ENCODE measurements around the gene POLR2I. TPM values are rescaled to one million over a fixed set of nuclear protein-coding genes. Genes with fewer than 3 reads are reported as not detected.

POLR2I gene
- total RNA-seq, 1 donor from 2014 or later: 44.0 TPM

DNA sequence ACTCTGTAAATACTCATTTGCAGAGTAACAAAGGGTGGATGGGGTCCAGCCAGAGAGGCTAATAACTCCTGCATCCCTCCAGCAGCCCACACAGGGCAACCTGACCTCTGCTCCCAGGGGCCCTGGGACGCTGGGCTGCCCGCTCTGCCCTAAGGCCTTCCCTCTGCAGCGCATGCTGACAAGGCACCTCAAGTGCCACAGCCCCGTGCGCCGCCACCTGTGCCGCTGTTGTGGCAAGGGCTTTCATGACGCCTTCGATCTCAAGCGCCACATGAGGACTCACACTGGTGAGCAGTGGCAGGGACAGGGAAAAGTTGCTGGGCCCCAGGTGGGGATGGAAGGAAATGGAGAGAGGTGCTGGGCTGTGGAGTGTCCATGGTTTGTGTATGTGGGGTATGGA is 2.0 kb downstream of the POLR2I start:
- Histone ChIP-seq H3K4me2 (no peak overlapping the region), H4K20me1 (ENCODE audit: low read depth) (peaks cover 17% of the 10 kb centered on the region), H3K9me3 (ENCODE audit: low read depth) (no peaks in the 10 kb centered on the region), H3K36me3 (no peaks in the 10 kb centered on the region), H3K27ac (no peak overlapping the region), H3K4me3 (no peak overlapping the region), H3F3A (ENCODE audit: low read depth) (peaks cover 41% of the 10 kb centered on the region), H3K79me2 (ENCODE audit: low read depth) (peaks cover 29% of the 10 kb centered on the region), H3K27me3 (no peaks in the 10 kb centered on the region), H2AFZ (replicated peaks) (no peak overlapping the region), H3K4me1 (peaks cover 23% of the 10 kb centered on the region), H3K9ac (no peak overlapping the region)
- peak overlapping the region; percentile 96 for H3K4me3 Mint-ChIP-seq
- DNase-seq (ENCODE audit: low spot score): no peak
- TF ChIP-seq, protein P1, sequence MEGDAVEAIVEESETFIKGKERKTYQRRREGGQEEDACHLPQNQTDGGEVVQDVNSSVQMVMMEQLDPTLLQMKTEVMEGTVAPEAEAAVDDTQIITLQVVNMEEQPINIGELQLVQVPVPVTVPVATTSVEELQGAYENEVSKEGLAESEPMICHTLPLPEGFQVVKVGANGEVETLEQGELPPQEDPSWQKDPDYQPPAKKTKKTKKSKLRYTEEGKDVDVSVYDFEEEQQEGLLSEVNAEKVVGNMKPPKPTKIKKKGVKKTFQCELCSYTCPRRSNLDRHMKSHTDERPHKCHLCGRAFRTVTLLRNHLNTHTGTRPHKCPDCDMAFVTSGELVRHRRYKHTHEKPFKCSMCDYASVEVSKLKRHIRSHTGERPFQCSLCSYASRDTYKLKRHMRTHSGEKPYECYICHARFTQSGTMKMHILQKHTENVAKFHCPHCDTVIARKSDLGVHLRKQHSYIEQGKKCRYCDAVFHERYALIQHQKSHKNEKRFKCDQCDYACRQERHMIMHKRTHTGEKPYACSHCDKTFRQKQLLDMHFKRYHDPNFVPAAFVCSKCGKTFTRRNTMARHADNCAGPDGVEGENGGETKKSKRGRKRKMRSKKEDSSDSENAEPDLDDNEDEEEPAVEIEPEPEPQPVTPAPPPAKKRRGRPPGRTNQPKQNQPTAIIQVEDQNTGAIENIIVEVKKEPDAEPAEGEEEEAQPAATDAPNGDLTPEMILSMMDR (IDR thresholded peaks at IDR 0.05): no peak
- TF ChIP-seq EZH2 (IDR thresholded peaks at IDR 0.05) (no peak), EZH2phosphoT487 (IDR thresholded peaks at IDR 0.05) (no peak)
- peaks cover 7% of the 10 kb centered on the region for H3K36me3 Mint-ChIP-seq
- no peak overlapping the region for H3K27ac Mint-ChIP-seq
- no peaks in the 10 kb centered on the region for H3K9me3 Mint-ChIP-seq
- peaks cover 24% of the 10 kb centered on the region for H3K4me1 Mint-ChIP-seq
- H3K27me3 Mint-ChIP-seq (ENCODE audit: insufficient read depth, low read depth): peaks cover 10% of the 10 kb centered on the region

- Histone ChIP-seq H3K9ac (no peak overlapping the region), H3K27ac (peak overlapping the region; percentile 54), H3K27me3 (no peaks in the 10 kb centered on the region), H4K20me1 (ENCODE audit: low read depth) (peaks cover 13% of the 10 kb centered on the region), H3F3A (ENCODE audit: low read depth) (peaks cover 45% of the 10 kb centered on the region), H3K79me2 (ENCODE audit: low read depth) (peaks cover 14% of the 10 kb centered on the region), H2AFZ (replicated peaks) (no peak overlapping the region), H3K4me1 (peaks cover 20% of the 10 kb centered on the region), H3K36me3 (no peaks in the 10 kb centered on the region), H3K4me3 (peak overlapping the region; percentile 8), H3K4me2 (peak overlapping the region; percentile 60), H3K9me3 (ENCODE audit: low read depth) (no peaks in the 10 kb centered on the region)
- TF ChIP-seq, protein P1 (IDR thresholded peaks at IDR 0.05): no peak
- TF ChIP-seq EZH2 (IDR thresholded peaks at IDR 0.05) (no peak), EZH2phosphoT487 (IDR thresholded peaks at IDR 0.05) (no peak)
- peak; percentile 50 for DNase-seq (ENCODE audit: low spot score)
- Mint-ChIP-seq H3K27ac (no peak overlapping the region), H3K4me1 (peaks cover 22% of the 10 kb centered on the region), H3K27me3 (ENCODE audit: insufficient read depth, low read depth) (peaks cover 11% of the 10 kb centered on the region), H3K36me3 (peaks cover 7% of the 10 kb centered on the region), H3K9me3 (no peaks in the 10 kb centered on the region), H3K4me3 (peak overlapping the region; percentile 2)
Observed at GRCh38 chr19:36111200-36111539, 3.5 kb downstream of the POLR2I start.

DNA sequence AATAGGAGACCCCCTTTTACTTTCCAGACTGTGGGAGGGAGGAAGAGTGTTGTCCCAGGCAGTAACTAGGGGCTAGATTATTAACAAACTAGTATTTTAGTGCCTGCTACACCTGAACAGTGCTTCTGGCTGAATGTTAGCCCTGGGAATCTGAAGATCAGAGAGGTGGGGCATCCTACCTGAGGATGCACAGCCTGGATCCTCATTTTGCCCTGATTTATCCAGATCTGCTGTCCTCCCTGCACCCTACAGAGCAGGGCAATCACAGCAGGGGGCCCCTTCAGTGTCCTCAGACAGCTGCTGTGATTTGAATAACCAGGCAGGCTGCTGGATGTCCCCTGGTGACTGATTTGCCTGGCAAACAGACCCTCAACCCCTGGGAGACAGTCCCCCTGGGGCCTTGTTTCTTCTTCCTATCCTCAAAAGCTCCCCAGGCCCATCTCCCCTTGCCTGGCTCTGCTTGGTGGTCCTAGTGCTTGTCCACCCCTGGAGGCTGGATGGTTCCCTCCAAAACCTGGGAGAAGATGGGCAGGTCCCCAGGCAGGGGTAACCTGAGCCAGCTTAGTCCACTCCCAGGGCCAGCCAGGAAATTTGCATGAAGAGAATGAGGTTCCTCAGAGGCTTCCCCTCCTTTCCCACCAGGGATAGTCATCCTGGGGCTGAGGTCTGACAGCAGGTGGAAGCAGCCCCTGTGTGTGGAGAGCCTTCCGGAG is 4.0 kb downstream of the POLR2I start, which contains the start of gene OVOL3:
Gene OVOL3, plus strand, starts transcription at position 657 of the 713 bp plus-strand sequence. CDS start 60 bp downstream, outside the sequence.
- Mint-ChIP-seq H3K36me3 (peaks cover 7% of the 10 kb centered on the region), H3K4me1 (peaks cover 19% of the 10 kb centered on the region), H3K27ac (no peak within 1 kb of the TSS), H3K4me3 (peak within 1 kb of the TSS; percentile 2), H3K9me3 (no peaks in the 10 kb centered on the region), H3K27me3 (ENCODE audit: insufficient read depth, low read depth) (peaks cover 10% of the 10 kb centered on the region)
- Histone ChIP-seq H3K4me1 (peaks cover 18% of the 10 kb centered on the region), H3K4me2 (peak within 1 kb of the TSS; percentile 60), H3K36me3 (no peaks in the 10 kb centered on the region), H2AFZ (replicated peaks) (no peak within 1 kb of the TSS), H4K20me1 (ENCODE audit: low read depth) (peaks cover 11% of the 10 kb centered on the region), H3K79me2 (ENCODE audit: low read depth) (peaks cover 11% of the 10 kb centered on the region), H3K4me3 (peak within 1 kb of the TSS; percentile 8), H3F3A (ENCODE audit: low read depth) (peaks cover 45% of the 10 kb centered on the region), H3K9me3 (ENCODE audit: low read depth) (no peaks in the 10 kb centered on the region), H3K27ac (peak within 1 kb of the TSS; percentile 54), H3K9ac (no peak within 1 kb of the TSS), H3K27me3 (no peaks in the 10 kb centered on the region)
- DNase-seq (ENCODE audit: low spot score): peak; percentile 80
- TF ChIP-seq EZH2phosphoT487 (IDR thresholded peaks at IDR 0.05): no peak
- no peak for TF ChIP-seq EZH2 (IDR thresholded peaks at IDR 0.05)
- TF ChIP-seq, protein P1 (IDR thresholded peaks at IDR 0.05): no peak
